HUDEP-2 (cell line): Measurements from ENCODE around the gene PNPLA2.

Experiments used
- DNase-seq, 76 experiments: peaks; one replicate each; lab custom pipeline; 2025; ENCODE audit not compliant: unreplicated experiment in 76 of 76; lab: John Stamatoyannopoulos, UW

The PNPLA2 gene

GRCh38 chr11:854601-855329 lies 36.1 kb downstream of the PNPLA2 start:
- DNase-seq, result no peak

GRCh38 chr11:855330-855674 lies 36.6 kb downstream of the PNPLA2 start:
- no peak for DNase-seq

DNA sequence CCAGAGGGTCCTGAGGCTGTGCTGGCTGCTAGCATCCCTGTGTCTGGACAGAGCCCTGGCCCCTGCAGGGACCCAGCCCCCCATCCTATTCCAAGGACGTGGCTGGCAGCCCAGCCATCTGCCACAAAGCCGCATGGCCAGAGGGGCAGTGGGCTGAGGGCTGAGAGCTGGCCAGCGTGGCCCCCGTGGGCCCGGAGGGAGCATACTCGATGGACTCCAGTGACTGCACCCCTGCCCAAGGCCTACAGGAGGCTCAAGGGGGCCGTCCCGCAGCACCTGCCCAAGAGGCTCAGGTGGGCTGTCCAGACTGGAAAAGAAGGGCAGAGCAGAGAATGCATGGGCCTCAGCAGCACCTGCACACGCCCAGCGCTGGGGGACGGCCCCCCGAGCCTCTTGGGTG lies 37.1 kb downstream of the PNPLA2 start:
- no peak for DNase-seq

- DNase-seq, result no peak
Observed at GRCh38 chr11:856397-856796, 37.7 kb downstream of the PNPLA2 start.

DNA sequence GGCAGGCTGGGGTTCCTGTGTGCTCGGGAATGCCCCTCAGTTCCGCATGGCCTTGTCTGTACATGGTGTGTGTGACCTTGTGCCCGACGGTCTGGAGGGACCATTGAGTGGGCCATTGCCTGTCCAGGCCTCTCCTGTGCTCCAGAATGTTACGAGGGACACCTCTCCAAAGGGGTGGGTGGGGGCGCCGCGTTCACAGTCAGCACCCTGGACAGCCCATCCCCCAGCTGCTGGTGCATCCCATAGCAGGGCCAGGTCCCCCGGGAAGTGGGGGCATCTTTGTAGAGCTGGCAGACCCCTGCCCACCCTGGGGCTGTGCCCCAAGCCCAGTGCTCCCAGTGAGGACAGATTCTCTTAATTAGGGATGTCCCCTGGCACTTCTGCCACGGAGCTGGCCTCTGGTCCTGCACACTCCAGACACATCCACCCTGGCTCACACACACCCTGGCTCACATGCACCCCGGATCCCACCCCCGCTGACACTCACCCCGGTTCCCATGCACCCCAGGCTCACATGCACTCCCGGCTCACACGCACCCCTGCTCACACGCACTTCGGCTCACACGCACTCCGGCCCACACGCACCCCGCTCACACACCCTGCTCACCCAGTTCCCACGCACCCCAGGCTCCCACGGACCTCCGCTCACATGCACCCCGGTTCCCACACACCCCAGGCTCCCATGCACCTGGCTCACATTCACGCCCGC lies 39.5 kb downstream of the PNPLA2 start:
- no peak for DNase-seq

DNA sequence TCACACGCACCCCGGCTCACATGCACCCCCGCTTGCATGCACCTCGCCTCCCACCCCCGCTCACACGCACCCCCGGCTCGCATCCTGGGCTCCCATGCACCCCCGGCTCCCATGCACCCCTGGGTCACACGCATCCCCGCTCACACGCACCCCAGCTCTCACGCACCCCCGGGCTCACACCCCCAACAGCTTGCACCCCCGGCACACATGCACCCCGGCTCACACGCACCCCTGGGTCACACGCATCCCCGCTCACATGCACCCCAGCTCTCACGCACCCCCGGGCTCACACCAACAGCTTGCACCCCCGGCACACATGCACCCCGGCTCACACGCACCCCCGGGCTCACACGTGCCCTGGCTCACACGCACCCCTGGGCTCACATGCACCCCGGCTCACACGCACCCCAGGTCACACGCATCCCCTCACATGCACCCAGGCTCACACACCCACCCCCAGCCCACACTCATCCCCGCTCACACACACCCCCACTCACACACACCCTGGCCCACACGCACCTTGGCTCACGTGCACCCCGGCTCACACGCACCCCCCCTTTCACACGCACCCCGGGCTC lies 40.1 kb downstream of the PNPLA2 start:
- DNase-seq, result no peak

DNA sequence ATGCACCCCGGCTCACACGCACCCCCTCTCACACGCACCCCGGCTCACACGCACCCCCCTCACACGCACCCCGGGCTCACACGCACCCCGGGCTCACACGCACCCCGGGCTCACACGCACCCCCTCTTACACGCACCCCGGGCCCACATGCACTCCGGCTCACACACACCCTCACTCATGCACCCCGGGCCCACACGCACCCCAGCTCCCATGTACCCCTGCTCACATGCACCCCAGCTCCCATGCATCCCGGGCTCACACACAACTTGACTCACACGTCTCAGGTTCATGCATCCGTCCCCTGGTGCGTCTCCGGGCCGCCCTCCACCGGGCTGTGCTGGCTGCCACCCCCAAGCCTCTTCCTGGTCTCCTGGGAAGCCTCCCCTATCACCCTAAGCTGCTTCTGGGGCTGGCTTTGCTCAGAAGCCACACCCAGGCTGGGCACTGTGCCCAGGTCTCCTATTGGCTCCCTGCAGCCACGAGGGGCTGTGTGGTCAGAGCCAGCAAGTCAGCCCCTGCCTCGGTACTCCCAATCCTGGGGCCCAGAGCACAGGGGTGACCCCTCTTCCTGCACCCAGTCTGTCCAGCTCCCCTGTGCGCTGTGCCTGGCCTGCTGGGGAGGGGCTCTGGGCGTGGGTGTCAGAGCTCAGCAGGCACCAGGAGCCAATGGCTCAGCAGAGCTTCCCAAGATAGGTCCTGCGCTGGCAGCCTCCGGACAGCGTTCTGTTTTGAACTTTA lies 40.8 kb downstream of the PNPLA2 start:
- peak in 73 of 76 experiments; percentile 30 to 92 (median 83) for DNase-seq

DNA sequence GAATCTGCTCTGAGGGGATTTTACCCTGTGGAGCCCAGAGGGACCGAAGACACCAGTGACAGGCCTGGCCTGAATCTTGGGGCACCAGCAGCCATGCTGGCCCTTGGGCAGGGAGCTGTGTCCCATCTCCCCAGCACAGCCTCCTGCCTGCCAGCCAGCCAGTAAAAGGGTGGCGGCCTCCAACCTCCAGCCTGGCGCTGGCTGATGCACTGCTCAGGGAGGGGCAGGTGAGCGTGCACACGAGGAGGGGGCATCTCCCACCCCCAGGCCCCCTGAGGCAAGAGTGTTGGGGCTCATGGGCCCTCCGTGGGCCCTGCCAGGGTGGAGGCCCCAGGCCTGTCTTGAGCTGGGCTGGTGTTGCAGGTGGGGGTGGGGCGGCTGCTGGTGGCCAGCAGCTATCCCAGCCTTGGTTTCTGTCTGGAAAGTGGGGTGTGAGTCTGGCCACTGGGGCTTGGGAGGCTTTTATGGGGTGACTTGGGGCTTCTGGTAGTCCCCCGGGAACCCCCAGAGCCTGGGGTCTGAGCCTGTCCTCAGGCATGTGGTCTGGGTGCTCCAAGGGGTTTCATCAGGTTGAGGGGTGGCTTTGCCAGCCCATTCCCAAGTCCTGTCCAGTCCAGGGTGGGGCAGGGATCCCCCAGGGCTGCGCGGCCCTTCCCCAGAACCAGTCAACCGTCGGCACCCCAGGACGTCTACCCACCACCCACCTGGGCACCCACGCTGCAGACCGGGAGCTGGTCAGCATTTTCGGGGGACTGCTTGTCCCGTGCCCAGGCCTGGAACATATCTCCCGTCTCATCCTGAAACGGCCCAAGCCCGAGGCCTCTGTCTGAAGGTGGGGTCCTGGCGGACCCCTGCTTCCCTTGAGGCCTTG lies 41.8 kb downstream of the PNPLA2 start:
- peak in 13 of 76 experiments; percentile 20 to 54 (median 30) for DNase-seq

DNA sequence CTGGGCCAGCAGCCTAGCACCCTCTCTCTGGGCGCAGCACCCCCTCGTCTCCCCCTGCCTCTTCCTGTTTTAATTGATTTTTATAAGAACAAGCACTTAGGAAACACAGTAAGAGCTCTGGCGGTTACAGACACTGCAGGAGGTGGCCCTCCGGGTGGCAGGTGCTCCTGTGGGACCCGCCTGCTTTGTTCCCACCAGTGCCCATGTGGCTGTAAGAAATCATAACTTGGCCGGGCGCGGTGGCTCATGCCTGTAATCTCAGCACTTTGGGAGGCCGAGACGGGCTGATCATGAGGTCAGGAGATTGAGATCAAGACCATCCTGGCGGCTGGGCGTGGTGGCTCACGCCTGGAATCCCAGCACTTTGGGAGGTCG lies 42.4 kb downstream of the PNPLA2 start:
- peak in 2 of 76 experiments; percentile 20 to 23 for DNase-seq

GRCh38 chr11:862081-862661 lies 43.5 kb downstream of the PNPLA2 start:
- peak in 72 of 76 experiments; percentile 10 to 87 (median 70) for DNase-seq

- no peak for DNase-seq
Observed at GRCh38 chr11:862696-863022, 43.9 kb downstream of the PNPLA2 start.

GRCh38 chr11:863023-863909 lies 44.6 kb downstream of the PNPLA2 start:
- no peak for DNase-seq

DNA sequence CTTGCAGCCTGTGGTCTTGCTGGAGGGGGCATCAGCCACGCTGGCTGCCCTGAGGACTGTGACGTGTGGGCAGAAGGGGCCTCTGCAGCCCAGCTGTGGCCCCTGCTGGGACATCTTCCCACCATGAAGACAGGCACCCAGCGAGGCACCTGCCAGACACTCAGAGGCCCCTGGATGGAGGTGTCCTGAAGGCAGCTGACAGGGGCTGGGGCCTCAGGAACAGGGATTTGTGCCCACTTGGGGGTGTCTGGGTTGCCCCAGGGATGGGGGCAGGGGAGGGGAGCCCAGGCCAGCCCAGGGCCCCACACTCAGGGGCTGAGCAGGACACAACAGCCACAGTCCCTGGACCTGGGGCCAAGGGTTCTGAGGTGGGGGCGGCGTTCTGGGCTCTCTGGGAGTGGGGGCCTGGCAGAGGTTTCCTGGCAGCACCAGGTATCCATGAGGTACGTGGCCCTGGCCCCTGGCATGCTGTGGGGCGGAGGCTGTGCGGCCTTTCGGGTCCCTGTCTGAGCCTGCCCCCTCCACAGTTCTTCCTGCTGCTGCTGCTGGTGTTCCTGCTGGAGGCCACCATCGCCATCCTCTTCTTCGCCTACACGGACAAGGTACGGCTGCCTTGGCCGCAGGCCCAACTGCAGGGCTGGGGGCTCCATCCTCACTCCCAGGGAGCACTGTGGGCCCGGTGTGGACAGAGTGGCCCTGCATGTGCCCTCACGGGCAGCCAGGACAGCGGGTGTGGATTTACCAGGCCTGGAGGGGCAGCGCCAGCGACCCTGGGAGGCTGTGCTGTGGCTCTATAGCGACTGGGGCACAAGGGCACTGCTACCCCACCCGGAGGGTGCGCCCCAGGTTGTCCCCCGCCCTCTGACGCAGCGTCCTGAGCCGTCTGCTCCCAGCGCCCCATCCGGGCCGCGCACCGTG lies 45.5 kb downstream of the PNPLA2 start:
- peak in 1 of 76 experiments; percentile 6 for DNase-seq

DNA sequence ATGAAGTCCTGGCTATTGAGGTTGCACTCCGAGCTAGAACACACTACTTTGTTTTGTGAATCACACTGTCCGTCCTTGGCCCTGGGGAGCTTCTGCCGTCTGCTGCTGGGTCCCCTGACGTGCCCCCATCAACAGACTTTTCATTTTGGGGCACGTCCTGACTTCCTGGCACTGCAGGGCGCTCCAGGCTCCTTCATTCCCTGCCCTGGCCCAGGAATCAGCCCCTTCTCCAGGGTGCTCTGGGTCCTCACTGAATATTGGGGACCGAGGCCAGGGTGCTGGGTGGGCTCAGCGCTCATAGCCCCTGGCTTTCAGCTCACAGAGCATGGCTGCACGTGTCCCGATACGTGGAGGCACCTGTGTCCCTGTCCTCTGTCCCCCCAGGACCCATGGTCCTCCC lies 46.2 kb downstream of the PNPLA2 start:
- no peak for DNase-seq

- DNase-seq, result no peak
Observed at GRCh38 chr11:865462-866430, 47.0 kb downstream of the PNPLA2 start.

DNA sequence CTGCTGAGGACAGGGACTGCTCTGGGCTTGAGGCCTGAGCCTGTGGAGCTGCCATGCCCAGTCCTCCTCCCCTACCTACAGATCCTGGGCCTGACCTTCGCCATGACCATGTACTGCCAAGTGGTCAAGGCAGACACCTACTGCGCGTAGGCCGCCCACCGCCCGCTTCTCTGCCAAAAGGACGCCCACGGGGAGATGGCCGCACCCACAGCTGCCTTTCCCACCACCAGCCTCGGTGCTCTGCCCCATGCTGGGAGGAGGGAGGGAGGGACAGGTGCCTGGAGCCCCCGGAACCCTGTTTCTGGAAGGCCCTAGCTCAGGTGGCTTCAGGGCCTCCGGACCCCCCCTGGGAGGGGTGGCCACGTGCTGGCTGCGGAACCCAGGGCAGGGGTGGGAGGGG lies 47.8 kb downstream of the PNPLA2 start:
- DNase-seq, result no peak

- no peak for DNase-seq
Observed at GRCh38 chr11:867856-868358, 49.2 kb downstream of the PNPLA2 start.
